Measurements from ENCODE around the gene TMEM233.

Gene TMEM233

GRCh38 chr12:119593578-119594398, at the start of gene TMEM233:
TSS of gene TMEM233 (plus strand) at chr12:119593774. CDS start at chr12:119593849, 75 bp downstream.
- no peak for DNase-seq (ENCODE audit: low read depth in 2 of 2)

- peak; percentile 48 to 58 for DNase-seq (ENCODE audit: low read depth in 2 of 2)
Observed at GRCh38 chr12:119544765-119545625, 48.6 kb upstream of the TMEM233 start.

- no peak for DNase-seq (ENCODE audit: low read depth in 2 of 2)
Observed at GRCh38 chr12:119546340-119546739, 47.2 kb upstream of the TMEM233 start.

DNA sequence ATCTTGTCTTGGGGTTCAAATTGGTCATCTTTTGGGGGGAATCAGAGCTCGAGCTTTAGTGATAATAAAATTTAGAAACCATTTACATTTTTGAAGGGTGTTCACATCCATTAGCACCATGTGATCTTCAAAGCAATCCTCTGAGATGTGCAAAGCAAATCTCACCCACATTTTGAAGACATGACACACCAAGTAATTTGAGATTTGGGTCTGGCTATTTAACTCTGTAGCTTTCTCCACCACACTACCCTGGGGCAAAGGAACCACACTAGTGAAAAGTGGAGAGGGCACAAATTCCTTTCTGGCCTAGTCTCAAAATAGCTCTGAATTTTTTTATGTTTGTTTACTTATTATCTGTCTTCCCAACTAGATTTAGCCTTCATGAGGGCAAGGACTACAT, 46.6 kb upstream of the TMEM233 start:
- no peak for DNase-seq (ENCODE audit: low read depth in 2 of 2)

DNA sequence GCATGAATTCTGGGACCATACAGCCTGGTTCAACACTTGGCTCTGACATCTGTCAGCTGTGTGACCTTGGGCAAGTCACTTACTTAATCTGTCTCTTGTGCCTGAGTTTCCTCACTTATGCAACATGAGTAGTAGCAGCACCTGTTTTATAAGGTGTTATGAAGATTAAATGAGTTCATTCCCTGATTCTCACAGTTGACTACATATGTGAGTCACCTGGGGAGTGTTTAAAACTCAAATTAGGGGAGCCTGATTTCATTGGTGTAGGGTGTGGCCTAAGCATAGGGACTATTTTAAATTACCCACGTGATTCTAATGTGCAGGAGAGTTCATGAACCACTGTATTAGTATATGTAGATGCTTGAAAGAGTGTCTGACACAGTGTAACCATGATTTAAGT, 36.7 kb upstream of the TMEM233 start:
- no peak for DNase-seq (ENCODE audit: low read depth in 2 of 2)

DNA sequence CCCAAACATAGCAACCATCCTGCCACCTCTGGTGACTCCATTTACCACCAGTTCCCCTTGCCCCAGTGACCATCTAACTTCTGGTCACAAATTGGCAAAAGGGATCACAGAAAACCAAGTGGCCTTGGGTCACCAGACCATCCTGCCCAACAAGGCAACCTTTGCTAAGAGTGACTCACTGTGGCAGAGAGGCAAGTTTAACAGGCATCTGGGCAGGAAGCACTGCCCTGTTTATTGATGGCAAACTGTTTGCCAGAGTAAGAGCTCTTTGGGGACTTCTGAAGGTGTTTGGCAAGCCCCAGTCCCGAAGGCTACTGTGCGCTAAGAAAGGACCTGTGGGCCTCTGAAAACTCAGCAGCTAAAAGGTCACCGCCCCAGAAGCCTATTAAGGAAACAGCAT, 28.2 kb upstream of the TMEM233 start:
- no peak for DNase-seq (ENCODE audit: low read depth in 2 of 2)

GRCh38 chr12:119570771-119571170, 22.8 kb upstream of the TMEM233 start:
- DNase-seq (ENCODE audit: low read depth in 2 of 2), result no peak

DNA sequence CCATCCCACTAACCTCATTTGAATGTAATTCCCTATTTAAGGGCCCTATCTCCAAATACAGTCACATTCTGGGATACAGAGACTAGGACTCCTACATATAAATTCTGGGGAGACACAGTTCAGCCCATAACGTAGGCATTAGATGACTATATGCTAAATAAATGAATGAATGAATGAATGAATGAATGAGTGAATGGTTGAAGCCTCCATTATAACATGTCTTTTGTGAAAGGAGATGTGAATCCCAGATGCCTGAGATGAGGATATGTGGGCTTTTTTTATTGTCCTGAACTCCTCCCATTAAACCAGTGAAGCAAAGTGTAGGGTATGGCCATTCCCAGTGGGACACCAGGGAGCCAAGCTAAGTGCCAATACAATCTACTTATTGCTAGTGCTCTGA, 20.5 kb upstream of the TMEM233 start:
- DNase-seq (ENCODE audit: low read depth in 2 of 2), result no peak

GRCh38 chr12:119574255-119574654, 19.3 kb upstream of the TMEM233 start:
- no peak for DNase-seq (ENCODE audit: low read depth in 2 of 2)

GRCh38 chr12:119576118-119576810, 17.3 kb upstream of the TMEM233 start:
- DNase-seq (ENCODE audit: low read depth in 2 of 2), result no peak

DNA sequence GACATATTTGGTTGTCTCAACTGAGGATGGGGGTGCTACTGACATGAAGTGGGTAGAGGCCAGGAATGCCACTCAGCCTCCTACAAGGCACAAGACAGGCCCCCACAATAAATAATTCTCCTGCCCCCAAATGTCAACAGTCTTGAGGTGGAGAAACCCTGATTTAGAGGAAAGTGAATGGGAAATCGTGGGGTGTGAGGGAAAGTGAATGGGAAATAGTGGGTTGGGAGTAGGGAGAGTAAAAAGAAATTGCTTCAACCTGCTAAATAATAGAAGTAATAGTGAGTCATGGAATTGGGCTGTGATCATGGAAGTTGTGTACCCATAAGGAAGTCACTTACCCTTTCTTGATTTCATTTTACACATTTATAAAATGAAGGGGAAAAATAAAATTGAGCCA, 16.7 kb upstream of the TMEM233 start:
- no peak for DNase-seq (ENCODE audit: low read depth in 2 of 2)

DNA sequence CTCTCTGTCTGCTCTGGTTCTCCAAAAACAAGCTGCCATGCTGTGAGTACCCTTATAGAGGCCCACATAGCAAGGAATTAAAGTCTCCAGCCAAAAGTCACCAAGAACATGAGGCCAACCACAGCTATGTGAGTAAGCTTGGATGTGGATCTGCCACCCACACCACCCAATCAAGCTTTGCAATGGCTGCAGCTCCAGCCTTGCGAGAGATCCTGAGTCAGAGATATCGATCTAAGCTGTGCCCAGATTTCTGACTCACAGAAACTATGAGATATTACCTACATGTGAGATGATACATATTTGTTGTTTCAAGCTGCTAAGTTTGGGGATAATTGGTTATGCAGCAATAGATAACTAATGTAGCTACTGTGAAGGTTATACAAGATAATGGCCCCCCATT, 15.5 kb upstream of the TMEM233 start:
- DNase-seq (ENCODE audit: low read depth in 2 of 2), result peak; percentile 28 to 30

- DNase-seq (ENCODE audit: low read depth in 2 of 2), result no peak
Observed at GRCh38 chr12:119589097-119589496, 4.5 kb upstream of the TMEM233 start.

- no peak for DNase-seq (ENCODE audit: low read depth in 2 of 2)
Observed at GRCh38 chr12:119589634-119590033, 3.9 kb upstream of the TMEM233 start.

DNA sequence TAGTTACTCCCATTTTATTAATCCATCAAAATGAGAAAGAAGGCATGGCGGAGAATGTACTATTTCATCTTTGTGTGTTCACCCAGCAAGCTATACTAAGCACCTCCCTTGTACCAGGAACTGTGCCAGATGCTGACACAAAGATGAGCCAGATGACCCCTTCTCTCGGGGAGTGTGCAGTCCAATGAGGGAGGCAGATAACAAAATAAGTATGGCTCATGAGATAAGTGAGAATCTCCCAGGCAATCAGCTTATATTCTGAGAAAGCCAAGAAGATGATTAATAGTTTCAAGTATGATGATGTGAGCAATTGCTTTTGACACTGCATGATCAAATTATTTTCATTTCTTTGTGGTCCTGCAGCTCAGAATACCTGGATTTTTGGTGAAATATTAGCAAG, 1.3 kb upstream of the TMEM233 start:
- no peak for DNase-seq (ENCODE audit: low read depth in 2 of 2)

GRCh38 chr12:119594399-119594730, 791 bp downstream of the TMEM233 start:
- DNase-seq (ENCODE audit: low read depth in 2 of 2), result no peak

DNA sequence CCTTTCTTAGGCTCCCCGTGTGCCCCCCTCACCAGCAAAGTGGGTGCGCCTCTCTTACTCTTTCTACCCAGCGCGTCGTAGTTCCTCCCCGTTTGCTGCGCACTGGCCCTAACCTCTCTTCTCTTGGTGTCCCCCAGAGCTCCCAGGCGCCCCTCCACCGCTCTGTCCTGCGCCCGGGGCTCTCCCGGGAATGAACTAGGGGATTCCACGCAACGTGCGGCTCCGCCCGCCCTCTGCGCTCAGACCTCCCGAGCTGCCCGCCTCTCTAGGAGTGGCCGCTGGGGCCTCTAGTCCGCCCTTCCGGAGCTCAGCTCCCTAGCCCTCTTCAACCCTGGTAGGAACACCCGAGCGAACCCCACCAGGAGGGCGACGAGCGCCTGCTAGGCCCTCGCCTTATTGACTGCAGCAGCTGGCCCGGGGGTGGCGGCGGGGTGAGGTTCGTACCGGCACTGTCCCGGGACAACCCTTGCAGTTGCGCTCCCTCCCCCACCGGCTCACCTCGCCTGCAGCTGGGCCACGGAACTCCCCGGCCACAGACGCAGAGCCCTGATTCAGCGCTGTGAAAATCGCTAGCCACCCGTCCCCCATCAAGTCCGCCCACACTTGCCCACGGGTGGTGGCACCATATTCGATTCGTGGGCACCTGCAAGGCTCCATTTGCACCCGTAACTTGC, 1.3 kb downstream of the TMEM233 start:
- no peak for DNase-seq (ENCODE audit: low read depth in 2 of 2)

DNA sequence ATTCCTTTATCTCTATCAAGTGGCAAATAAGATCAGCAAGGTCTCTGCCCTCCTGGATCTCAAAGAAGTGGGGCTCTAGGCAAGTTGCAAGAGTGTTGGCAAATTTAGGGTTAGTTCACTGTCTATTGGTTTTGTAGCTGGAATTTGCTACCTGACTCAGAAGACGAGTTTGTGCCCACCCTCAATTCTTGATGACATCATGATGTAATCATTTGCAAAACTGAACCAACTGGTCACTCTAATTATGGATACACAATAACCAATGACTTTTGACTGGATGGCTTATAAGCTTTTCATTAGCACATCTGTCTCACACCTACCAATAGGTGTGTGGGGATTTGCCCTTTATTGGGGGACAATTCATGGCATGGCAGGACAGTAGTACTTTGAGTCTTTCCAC, 4.6 kb downstream of the TMEM233 start:
- DNase-seq (ENCODE audit: low read depth in 2 of 2), result no peak

GRCh38 chr12:119601877-119602733, 8.5 kb downstream of the TMEM233 start:
- no peak for DNase-seq (ENCODE audit: low read depth in 2 of 2)

- DNase-seq (ENCODE audit: low read depth in 2 of 2), result no peak
Observed at GRCh38 chr12:119602734-119603094, 9.1 kb downstream of the TMEM233 start.

DNA sequence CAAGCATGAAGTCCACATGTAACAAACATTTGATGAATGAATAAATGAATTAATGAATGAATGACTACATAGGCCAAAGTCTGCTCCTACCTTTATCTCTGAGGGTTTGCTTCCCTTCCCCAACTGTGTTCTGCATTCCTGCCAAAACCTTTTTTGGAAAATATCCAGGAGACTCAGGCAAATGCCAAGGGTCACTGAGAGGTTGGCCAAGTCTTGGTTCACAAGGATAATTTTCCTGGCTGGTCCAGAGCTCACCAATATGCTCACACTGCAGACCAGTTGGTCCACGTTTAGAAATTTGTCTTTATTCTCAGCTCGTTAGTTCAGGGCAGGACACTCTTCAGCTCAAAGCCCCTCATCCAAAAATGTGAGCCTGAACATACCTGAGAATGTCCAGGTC, 10.2 kb downstream of the TMEM233 start:
- no peak for DNase-seq (ENCODE audit: low read depth in 2 of 2)
